Gastroesophageal sphincter (tissue), 4 donors: Measurements from ENCODE around the gene WDR93. TPM values are rescaled to one million over a fixed set of nuclear protein-coding genes. Genes with fewer than 3 reads are reported as not detected.

Source experiments
- ATAC-seq: fragments of 150-250 bp; one replicate; pipeline ENCODE4 v1.9.1; 2016; ENCODE audit warnings: mild to moderate bottlenecking, moderate library complexity
- H3K27ac ChIP-seq, 4 donors: fragments of 200-600 bp; sonication (generic) in 3 of 4; 1 replicate in 3 of 4; 2 replicates in 1 of 4; pipeline ENCODE4 v1.5.1; 2016 to 2019
- H3K27me3 ChIP-seq: fragments of 200-600 bp; sonication (generic); one replicate; pipeline ENCODE4 v1.5.1; 2019
- H3K36me3 ChIP-seq, 2 donors: fragments of 200-600 bp; sonication (generic); one replicate each; pipeline ENCODE4 v1.5.1; 2019; ENCODE audit warnings: control low read depth in 1 of 2
- H3K4me1 ChIP-seq, 3 donors: fragments of 200-600 bp; sonication (generic); 1 replicate in 2 of 3; 2 replicates in 1 of 3; pipeline ENCODE4 v1.5.1; 2016 to 2019; ENCODE audit warnings: control low read depth in 2 of 3
- H3K4me3 ChIP-seq, 2 donors: fragments of 200-600 bp; sonication (generic); one replicate each; pipeline ENCODE4 v1.5.1; 2019; ENCODE audit warnings: mild to moderate bottlenecking in 1 of 2, moderate library complexity in 1 of 2
- H3K9me3 ChIP-seq, 3 donors: fragments of 200-600 bp; sonication (generic); one replicate each; pipeline ENCODE4 v1.5.1; 2017 to 2019; ENCODE audit warnings: control low read depth in 2 of 3
- EP300 ChIP-seq: sonication (generic); formaldehyde crosslinking; IDR thresholded peaks from one replicate; pipeline ENCODE4 v1.6.1; 2017; ENCODE audit warnings: antibody characterized with exemption, mild to moderate bottlenecking
- POLR2A ChIP-seq, 2 donors: fragments of 450-650 bp; IDR thresholded peaks; one replicate each; pipeline ENCODE4 v1.6.1; 2017; ENCODE audit warnings: antibody characterized with exemption in 2 of 2, mild to moderate bottlenecking in 2 of 2, moderate library complexity in 1 of 2
- POLR2AphosphoS5 ChIP-seq: sonication (generic); formaldehyde crosslinking; IDR thresholded peaks from one replicate; pipeline ENCODE4 v1.6.1; 2017; ENCODE audit warnings: antibody characterized with exemption
- WGBS, 2 donors: methylation state at CpG; one replicate each; pipeline ENCODE4 v1.1.5; 2018; ENCODE audit warnings: low coverage in 1 of 2; 5-methylcytosine and 5-hydroxymethylcytosine counted together
- total RNA-seq, 4 donors: library from RNA; depleted of rRNA; stranded (reverse); fragments of >200 nt; gene quantifications; one replicate each; pipeline ENCODE4 v1.1.0, GENCODE V29; 2016
- TF ChIP-seq, protein P1 (sequence below), 4 experiments: fragments of 200-600 bp in 2 of 4; fragments of 450-650 bp in 2 of 4; sonication (generic) in 1 of 4; IDR thresholded peaks; one replicate each; pipeline ENCODE4 v1.5.1; 2017 to 2019; ENCODE audit warnings: antibody characterized with exemption in 4 of 4, mild to moderate bottlenecking in 2 of 4, moderate library complexity in 2 of 4

WDR93 gene
- total RNA-seq, 4 donors from 2014 or later = 0.15 TPM; not detected in 3

DNA sequence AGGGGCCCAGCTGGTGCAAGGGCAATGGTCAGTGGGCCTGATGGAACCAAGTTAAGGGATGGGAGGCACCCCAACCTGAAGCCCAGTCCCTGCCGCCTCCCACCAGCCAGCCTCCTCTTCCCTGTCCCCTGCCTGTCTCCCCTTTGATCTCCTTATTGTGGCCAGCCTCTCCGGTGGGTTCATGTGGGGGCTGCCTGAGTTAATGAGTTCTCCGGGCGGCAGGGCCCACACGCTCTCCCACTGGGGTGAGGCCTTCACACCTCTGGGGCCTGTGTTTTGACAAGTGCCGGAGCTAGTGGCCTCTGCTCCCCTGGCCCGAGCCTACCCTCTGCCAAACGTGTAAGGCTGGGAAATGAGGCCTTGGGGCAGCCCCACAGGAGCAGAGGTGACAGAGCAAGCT, 67.7 kb downstream of the WDR93 start:
- TF ChIP-seq POLR2A (IDR thresholded peaks at IDR 0.05) = no peak
- TF ChIP-seq POLR2AphosphoS5 = no peak
- TF ChIP-seq, protein P1, sequence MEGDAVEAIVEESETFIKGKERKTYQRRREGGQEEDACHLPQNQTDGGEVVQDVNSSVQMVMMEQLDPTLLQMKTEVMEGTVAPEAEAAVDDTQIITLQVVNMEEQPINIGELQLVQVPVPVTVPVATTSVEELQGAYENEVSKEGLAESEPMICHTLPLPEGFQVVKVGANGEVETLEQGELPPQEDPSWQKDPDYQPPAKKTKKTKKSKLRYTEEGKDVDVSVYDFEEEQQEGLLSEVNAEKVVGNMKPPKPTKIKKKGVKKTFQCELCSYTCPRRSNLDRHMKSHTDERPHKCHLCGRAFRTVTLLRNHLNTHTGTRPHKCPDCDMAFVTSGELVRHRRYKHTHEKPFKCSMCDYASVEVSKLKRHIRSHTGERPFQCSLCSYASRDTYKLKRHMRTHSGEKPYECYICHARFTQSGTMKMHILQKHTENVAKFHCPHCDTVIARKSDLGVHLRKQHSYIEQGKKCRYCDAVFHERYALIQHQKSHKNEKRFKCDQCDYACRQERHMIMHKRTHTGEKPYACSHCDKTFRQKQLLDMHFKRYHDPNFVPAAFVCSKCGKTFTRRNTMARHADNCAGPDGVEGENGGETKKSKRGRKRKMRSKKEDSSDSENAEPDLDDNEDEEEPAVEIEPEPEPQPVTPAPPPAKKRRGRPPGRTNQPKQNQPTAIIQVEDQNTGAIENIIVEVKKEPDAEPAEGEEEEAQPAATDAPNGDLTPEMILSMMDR (IDR thresholded peaks at IDR 0.05) = no peak
- no peak for TF ChIP-seq EP300
- Histone ChIP-seq H3K4me3 (no peak overlapping the region), H3K27me3 (peaks cover 6% of the 10 kb centered on the region), H3K4me1 (peaks cover 0 to 12% (median 2%) of the 10 kb centered on the region in 3 donors), H3K9me3 (no peaks in the 10 kb centered on the region), H3K36me3 (no peaks in the 10 kb centered on the region), H3K27ac (no peak overlapping the region)
- no peak for ATAC-seq
- WGBS, 2 donors = no CpG with 5 or more reads among the region's 8 CpGs

DNA sequence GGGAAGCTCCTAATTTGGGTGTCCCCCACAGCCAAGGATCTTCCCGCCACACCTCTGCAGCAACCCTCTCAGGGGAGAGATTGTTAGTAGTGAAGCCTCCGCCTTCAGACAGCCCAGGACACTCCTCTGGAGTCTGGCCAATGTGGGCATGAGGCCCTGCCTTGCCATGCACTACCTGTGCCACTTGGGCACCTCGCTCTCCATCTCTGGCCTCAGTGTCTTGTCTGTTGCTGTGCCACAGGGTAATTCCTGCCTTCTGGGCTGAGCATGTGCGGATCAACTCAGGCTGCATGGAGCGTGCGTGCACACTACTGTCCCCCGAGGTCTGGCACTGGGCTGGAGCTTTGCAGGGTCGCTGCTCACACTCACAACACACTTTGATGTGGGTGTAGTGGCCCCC, 68.4 kb downstream of the WDR93 start:
- no peak for TF ChIP-seq POLR2A (IDR thresholded peaks at IDR 0.05)
- TF ChIP-seq, protein P1 (IDR thresholded peaks at IDR 0.05) = no peak
- TF ChIP-seq POLR2AphosphoS5 = no peak
- no peak for TF ChIP-seq EP300
- H3K27ac ChIP-seq = no peak overlapping the region
- peaks cover 6% of the 10 kb centered on the region for H3K27me3 ChIP-seq
- no peaks in the 10 kb centered on the region for H3K36me3 ChIP-seq
- no peak for ATAC-seq
- no peaks in the 10 kb centered on the region for H3K9me3 ChIP-seq
- WGBS, 2 donors = 86% methylated on average over 4 of the region's 8 CpGs; no CpG with 5 or more reads in 1 of the 2 donors
- H3K4me1 ChIP-seq = peaks cover 0 to 12% (median 2%) of the 10 kb centered on the region in 3 donors
- H3K4me3 ChIP-seq = no peak overlapping the region

DNA sequence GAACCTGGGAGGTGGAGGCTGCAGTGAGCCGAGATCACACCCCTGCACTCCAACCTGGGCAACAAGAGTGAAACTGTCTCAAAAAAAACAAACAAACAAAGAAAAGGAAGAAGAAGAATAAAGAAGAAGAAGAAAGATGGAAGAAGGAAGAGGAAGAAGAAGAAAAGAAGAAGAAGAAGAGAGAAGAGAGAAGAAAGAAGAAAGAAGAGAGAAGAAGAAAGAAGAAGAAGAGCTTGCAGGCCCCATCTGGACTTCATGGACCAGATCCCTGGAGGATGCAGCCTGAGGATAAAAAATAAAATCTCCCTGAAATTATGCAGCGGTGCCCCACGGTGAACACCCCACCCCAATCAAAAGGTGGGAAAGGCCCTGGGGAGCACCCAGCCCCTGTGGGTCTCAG, 69.2 kb downstream of the WDR93 start:
- 60 to 100% methylated on average over 1 of the region's 3 CpGs for WGBS, 2 donors
- Histone ChIP-seq H3K4me3 (no peak overlapping the region), H3K9me3 (no peaks in the 10 kb centered on the region), H3K4me1 (peaks cover 0 to 12% (median 2%) of the 10 kb centered on the region in 3 donors), H3K27me3 (peaks cover 6% of the 10 kb centered on the region), H3K27ac (no peak overlapping the region), H3K36me3 (no peaks in the 10 kb centered on the region)
- ATAC-seq = no peak
- TF ChIP-seq, protein P1 (IDR thresholded peaks at IDR 0.05) = no peak
- TF ChIP-seq POLR2AphosphoS5 = no peak
- TF ChIP-seq POLR2A (IDR thresholded peaks at IDR 0.05) = no peak
- no peak for TF ChIP-seq EP300

DNA sequence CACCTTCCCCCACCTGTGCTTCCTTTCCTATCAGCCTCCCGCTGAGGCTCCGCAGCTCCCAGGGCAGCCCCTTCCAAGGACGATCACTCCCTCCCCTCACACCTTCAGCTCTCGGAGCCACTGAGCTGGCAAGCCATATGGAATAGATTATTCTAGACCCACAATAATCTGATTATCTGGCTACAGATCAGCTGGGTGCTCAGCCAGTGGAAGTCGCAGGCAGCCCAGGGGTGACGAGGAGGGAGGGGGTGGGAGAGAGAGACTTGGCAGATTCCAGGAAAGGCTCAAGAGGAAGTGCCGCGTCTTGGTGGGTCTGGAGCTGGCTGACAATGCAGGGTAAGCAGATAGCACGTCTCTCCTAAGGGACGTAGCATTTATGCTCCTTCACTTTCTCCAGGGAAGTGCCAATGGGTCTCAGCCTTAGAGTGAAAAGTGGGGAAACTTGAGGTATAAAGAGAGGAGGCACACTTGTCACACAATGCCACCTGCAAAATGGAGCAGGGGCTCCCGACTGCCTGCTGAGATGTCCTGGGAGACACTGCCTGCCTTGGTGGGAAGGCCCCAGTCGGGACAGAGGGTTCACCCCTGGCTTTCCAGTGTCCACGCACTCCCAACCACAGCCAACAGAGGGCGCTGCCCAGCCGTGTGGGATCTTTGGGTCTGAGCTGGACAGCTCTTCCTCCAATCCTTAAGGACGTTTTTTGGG, 69.8 kb downstream of the WDR93 start:
- WGBS, 2 donors = 27 to 48% methylated on average over 5 to 7 of the region's 16 CpGs
- peak; percentile 84 for ATAC-seq
- Histone ChIP-seq H3K27me3 (peaks cover 6% of the 10 kb centered on the region), H3K9me3 (no peaks in the 10 kb centered on the region), H3K27ac (no peak overlapping the region), H3K36me3 (no peaks in the 10 kb centered on the region), H3K4me3 (no peak overlapping the region), H3K4me1 (peaks cover 0 to 12% (median 2%) of the 10 kb centered on the region in 3 donors)
- TF ChIP-seq, protein P1 (IDR thresholded peaks at IDR 0.05) = peak in 3 of 4 experiments; percentile 89 to 95 (median 90)
- TF ChIP-seq POLR2A (IDR thresholded peaks at IDR 0.05) (no peak), POLR2AphosphoS5 (no peak), EP300 (no peak)
